Liver (tissue), 9 donors: ENCODE data around the gene ACTL8. TPM values are rescaled to one million over a fixed set of nuclear protein-coding genes. Genes with fewer than 3 reads are reported as not detected.

Experiments used
- DNase-seq: peaks from one replicate; pipeline ENCODE4 v3.0.0-alpha.2; 2017; ENCODE audit warnings: low spot score
- H3K27ac ChIP-seq, 2 donors: one replicate each; pipeline ENCODE4 v1.7.0; 2013; ENCODE audit warnings: inconsistent platforms in 2 of 2, low read length in 2 of 2, control low read depth in 1 of 2, low read depth in 1 of 2, mild to moderate bottlenecking in 1 of 2
- H3K27me3 ChIP-seq, 4 donors: one replicate each; pipeline versions ENCODE4 v1.6.1 to v1.7.0; 2013; ENCODE audit warnings: low read length in 3 of 4, inconsistent platforms in 1 of 4, mild to moderate bottlenecking in 1 of 4, moderate library complexity in 1 of 4; ENCODE audit not compliant: control insufficient read depth in 4 of 4, insufficient read depth in 4 of 4
- H3K36me3 ChIP-seq, 4 donors: one replicate each; pipeline versions ENCODE4 v1.6.1 to v1.7.0; 2013; ENCODE audit warnings: low read length in 3 of 4, mild to moderate bottlenecking in 3 of 4, low read depth in 1 of 4, moderate library complexity in 1 of 4; ENCODE audit not compliant: control insufficient read depth in 4 of 4, insufficient read depth in 3 of 4
- H3K4me1 ChIP-seq, 4 donors: one replicate each; pipeline versions ENCODE4 v1.6.1 to v1.7.0; 2013; ENCODE audit warnings: low read length in 3 of 4, mild to moderate bottlenecking in 3 of 4, moderate library complexity in 1 of 4; ENCODE audit not compliant: control insufficient read depth in 4 of 4, insufficient read depth in 4 of 4
- H3K4me3 ChIP-seq, 3 donors: one replicate each; pipeline versions ENCODE4 v1.6.1 to v1.7.0; 2013; ENCODE audit warnings: low read length in 3 of 3, control low read depth in 1 of 3, low read depth in 1 of 3, mild to moderate bottlenecking in 1 of 3
- H3K9ac ChIP-seq, 2 donors: one replicate each; pipeline ENCODE4 v1.7.0; 2013; ENCODE audit warnings: low read length in 2 of 2, mild to moderate bottlenecking in 2 of 2, moderate library complexity in 2 of 2, control low read depth in 1 of 2, low read depth in 1 of 2
- H3K9me3 ChIP-seq, 4 donors: one replicate each; pipeline versions ENCODE4 v1.6.1 to v1.7.0; 2013; ENCODE audit warnings: low read length in 3 of 4; ENCODE audit not compliant: control insufficient read depth in 4 of 4
- ATF3 ChIP-seq: IDR thresholded peaks from 2 replicates; pipeline ENCODE4 v1.6.1; 2016; ENCODE audit warnings: antibody characterized with exemption
- CTCF ChIP-seq: fragments of 150-350 bp; IDR thresholded peaks from 2 replicates; pipeline ENCODE4 v1.5.1; 2017; ENCODE audit warnings: improper control_type of control experiment, low read depth, low read length; ENCODE audit not compliant: missing input control
- EGR1 ChIP-seq, 2 donors: IDR thresholded peaks; 2 replicates each; pipeline ENCODE4 v1.6.1; 2016 to 2018; ENCODE audit warnings: antibody characterized with exemption in 2 of 2, low read depth in 2 of 2
- FOXA1 ChIP-seq: IDR thresholded peaks from 2 replicates; pipeline ENCODE4 v1.6.1; 2016; ENCODE audit warnings: antibody characterized with exemption
- FOXA2 ChIP-seq: IDR thresholded peaks from 2 replicates; pipeline ENCODE4 v1.6.1; 2016; ENCODE audit warnings: antibody characterized with exemption
- GABPA ChIP-seq, 2 donors: IDR thresholded peaks in 1 of 2; conservative IDR thresholded peaks in 1 of 2; 2 replicates each; pipeline ENCODE4 v1.6.1; 2016; ENCODE audit warnings: antibody characterized with exemption in 2 of 2, mild to moderate bottlenecking in 1 of 2, moderate library complexity in 1 of 2
- HNF4A ChIP-seq, 2 donors: conservative IDR thresholded peaks; 2 replicates each; pipeline ENCODE4 v1.6.1; 2016; ENCODE audit warnings: antibody characterized with exemption in 2 of 2, mild to moderate bottlenecking in 2 of 2
- HNF4G ChIP-seq: IDR thresholded peaks from 2 replicates; pipeline ENCODE4 v1.6.1; 2016; ENCODE audit warnings: antibody characterized with exemption
- JUND ChIP-seq, 2 donors: IDR thresholded peaks; 2 replicates each; pipeline ENCODE4 v1.6.1; 2016; ENCODE audit warnings: antibody characterized with exemption in 2 of 2
- MAX ChIP-seq: IDR thresholded peaks from 2 replicates; pipeline ENCODE4 v1.6.1; 2016; ENCODE audit warnings: antibody characterized with exemption
- NR2F2 ChIP-seq: IDR thresholded peaks from 2 replicates; pipeline ENCODE4 v1.6.1; 2016; ENCODE audit warnings: antibody characterized with exemption
- RAD21 ChIP-seq, 2 donors: IDR thresholded peaks; 2 replicates each; pipeline ENCODE4 v1.6.1; 2016; ENCODE audit warnings: antibody characterized with exemption in 2 of 2, mild to moderate bottlenecking in 2 of 2
- RXRA ChIP-seq, 2 donors: IDR thresholded peaks; 2 replicates each; pipeline ENCODE4 v1.6.1; 2017 to 2018; ENCODE audit warnings: antibody characterized with exemption in 2 of 2, mild to moderate bottlenecking in 1 of 2
- SP1 ChIP-seq: IDR thresholded peaks from 2 replicates; pipeline ENCODE4 v1.6.1; 2018; ENCODE audit warnings: antibody characterized with exemption, mild to moderate bottlenecking
- TAF1 ChIP-seq: conservative IDR thresholded peaks from 2 replicates; pipeline ENCODE4 v1.6.1; 2016; ENCODE audit warnings: antibody characterized with exemption, mild to moderate bottlenecking
- YY1 ChIP-seq: IDR thresholded peaks from 2 replicates; pipeline ENCODE4 v1.6.1; 2016; ENCODE audit warnings: antibody characterized with exemption, mild to moderate bottlenecking
- ZBTB33 ChIP-seq: IDR thresholded peaks from 2 replicates; pipeline ENCODE4 v1.6.1; 2016; ENCODE audit warnings: antibody characterized with exemption
- WGBS: extraction: QIAGEN DNeasy Blood & Tissue Kit; methylation state at CpG from one replicate; pipeline ENCODE4 v1.1.7; 2013; 5-methylcytosine and 5-hydroxymethylcytosine counted together
- polyA plus RNA-seq, 2 donors: library from polyadenylated mRNA; stranded (reverse) in 1 of 2; unstranded in 1 of 2; fragments of 200-250 nt in 1 of 2; fragments of >200 nt in 1 of 2; fragmentation: Nextera tagmentation in 1 of 2; extraction: Ambion mirVana in 1 of 2; gene quantifications; one replicate each; pipeline versions ENCODE4 v1.2.1 to v1.2.3, GENCODE V29; 2013 to 2015
- total RNA-seq, 2 donors: library from RNA; depleted of rRNA; stranded (reverse); fragments of >200 nt; gene quantifications; one replicate each; pipeline ENCODE4 v1.2.3, GENCODE V29; 2014
- donor health status: healthy.
- donor health status: healthy.
- donor health status: healthy.
- donor health status: healthy.
- donor health status: healthy.

ACTL8 gene
- total and polyA plus RNA-seq, 4 donors = not detected

- DNase-seq = no peak
- no peak overlapping the region for H3K4me3 ChIP-seq
- peaks cover 0 to 3% (median 0%) of the 10 kb centered on the region in 4 donors for H3K9me3 ChIP-seq
- 61% methylated on average over 15 of the region's 15 CpGs for WGBS
- H3K9ac ChIP-seq = no peak overlapping the region
- no peak overlapping the region for H3K27ac ChIP-seq
- no peaks in the 10 kb centered on the region for H3K36me3 ChIP-seq
- H3K4me1 ChIP-seq = no peaks in the 10 kb centered on the region
- TF ChIP-seq SP1 = no peak
- H3K27me3 ChIP-seq = no peaks in the 10 kb centered on the region
Measured at GRCh38 chr1:17795081-17795809, 40.1 kb downstream of the ACTL8 start.

GRCh38 chr1:17795836-17796645 lies 40.9 kb downstream of the ACTL8 start:
- Histone ChIP-seq H3K27ac (no peak overlapping the region), H3K9me3 (no peaks in the 10 kb centered on the region), H3K36me3 (no peaks in the 10 kb centered on the region), H3K4me1 (no peaks in the 10 kb centered on the region), H3K27me3 (no peaks in the 10 kb centered on the region), H3K9ac (no peak overlapping the region), H3K4me3 (no peak overlapping the region)
- TF ChIP-seq RAD21 (IDR thresholded peaks at IDR 0.05) = no peak
- TF ChIP-seq HNF4G = no peak
- no peak for TF ChIP-seq JUND (IDR thresholded peaks at IDR 0.05)
- TF ChIP-seq MAX = no peak
- TF ChIP-seq RXRA (IDR thresholded peaks at IDR 0.05) = no peak
- no peak for TF ChIP-seq FOXA1
- no peak for TF ChIP-seq HNF4A (conservative IDR thresholded peaks at IDR 0.05)
- no peak for TF ChIP-seq FOXA2
- TF ChIP-seq NR2F2 = no peak
- TF ChIP-seq SP1 = no peak
- TF ChIP-seq TAF1 = no peak
- TF ChIP-seq ZBTB33 = no peak
- TF ChIP-seq YY1 = no peak
- no peak for TF ChIP-seq EGR1 (IDR thresholded peaks at IDR 0.05; ENCODE audit: low read depth in 2 of 2)
- no peak for TF ChIP-seq ATF3
- TF ChIP-seq CTCF = no peak
- no peak for TF ChIP-seq GABPA (IDR thresholded peaks at IDR 0.05 in 1 of 2, conservative IDR thresholded peaks at IDR 0.05 in 1 of 2)
- DNase-seq = no peak
- 72% methylated on average over 10 of the region's 10 CpGs for WGBS
